Immature natural killer cell (primary cell): ENCODE results near the gene CCDC8. TPM values are rescaled to one million over a fixed set of nuclear protein-coding genes. Genes with fewer than 3 reads are reported as not detected.

Experiments used
- DNase-seq, 3 donors: peaks; one replicate each; pipeline ENCODE4 v3.0.0; 2022; ENCODE audit warnings: mixed read lengths in 1 of 3
- H3K27ac Mint-ChIP-seq, 6 donors: one replicate each; pipeline ENCODE4 v1.8.0; 2020; ENCODE audit warnings: mixed read lengths in 6 of 6, mild to moderate bottlenecking in 5 of 6, inconsistent platforms in 4 of 6, moderate library complexity in 3 of 6
- H3K27me3 Mint-ChIP-seq, 3 donors: one replicate each; pipeline ENCODE4 v1.8.0; 2020 to 2021; ENCODE audit warnings: low read depth in 3 of 3, mild to moderate bottlenecking in 3 of 3, mixed read lengths in 3 of 3, moderate library complexity in 3 of 3, inconsistent platforms in 1 of 3
- H3K36me3 Mint-ChIP-seq, 3 donors: one replicate each; pipeline ENCODE4 v1.8.0; 2020; ENCODE audit warnings: mixed read lengths in 3 of 3, inconsistent platforms in 2 of 3, mild to moderate bottlenecking in 2 of 3
- H3K4me1 Mint-ChIP-seq, 2 donors: one replicate each; pipeline ENCODE4 v1.8.0; 2020; ENCODE audit warnings: inconsistent platforms in 2 of 2, mild to moderate bottlenecking in 2 of 2, mixed read lengths in 2 of 2, moderate library complexity in 1 of 2
- H3K4me3 Mint-ChIP-seq, 5 donors: one replicate each; pipeline ENCODE4 v1.8.0; 2020; ENCODE audit warnings: mild to moderate bottlenecking in 5 of 5, mixed read lengths in 5 of 5, inconsistent platforms in 3 of 5, moderate library complexity in 3 of 5
- H3K9me3 Mint-ChIP-seq, 6 donors: one replicate each; pipeline ENCODE4 v1.8.0; 2020; ENCODE audit warnings: mild to moderate bottlenecking in 6 of 6, mixed read lengths in 6 of 6, inconsistent platforms in 4 of 6, moderate library complexity in 3 of 6
- polyA plus RNA-seq, 3 donors: library from polyadenylated mRNA; unstranded; fragments of 300-500 nt; fragmentation: Illumina TruSeq; gene quantifications; one replicate each; pipeline ENCODE4 v1.2.3, GENCODE V29; 2021

CCDC8 gene
- polyA plus RNA-seq, 3 donors from 2014 or later = not detected

DNA sequence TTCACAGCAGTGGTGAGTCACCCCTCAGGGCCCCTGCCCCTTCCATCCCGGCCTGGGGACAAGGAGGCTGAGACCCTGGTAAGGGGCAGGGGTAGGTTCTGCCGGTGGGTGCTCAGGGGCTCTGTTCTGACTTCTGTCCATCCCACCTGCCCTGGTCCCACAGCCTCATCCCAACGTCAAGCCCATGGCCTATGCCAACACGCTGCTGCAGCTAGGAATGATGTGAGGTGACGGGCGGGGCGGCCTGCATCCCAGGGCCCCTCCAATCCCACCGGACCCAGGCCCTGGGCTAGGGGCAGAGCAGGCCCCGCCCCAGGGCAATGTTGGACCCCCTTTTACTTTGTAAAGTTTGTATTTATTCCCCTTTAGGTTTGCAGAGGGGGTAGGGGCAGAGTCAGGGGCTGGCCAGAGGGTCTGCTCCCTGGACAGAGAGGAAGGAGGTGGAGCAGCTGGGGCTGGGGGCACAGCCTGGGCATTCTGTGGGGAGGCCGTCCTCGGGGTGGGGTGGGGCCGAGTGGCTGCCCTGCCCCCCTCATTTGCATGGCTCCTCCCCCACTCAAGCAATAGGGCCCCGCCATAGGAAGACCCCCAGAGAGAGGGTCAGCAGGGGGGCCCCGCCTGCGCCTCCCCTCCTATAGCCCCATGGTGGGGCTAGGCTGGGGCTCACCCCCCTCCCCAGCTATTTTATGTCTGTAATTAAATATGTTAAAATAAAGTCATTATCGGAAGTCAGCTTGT, 23.1 kb downstream of the CCDC8 start:
- peaks cover 11 to 42% (median 13%) of the 10 kb centered on the region in 3 donors for H3K36me3 Mint-ChIP-seq

DNA sequence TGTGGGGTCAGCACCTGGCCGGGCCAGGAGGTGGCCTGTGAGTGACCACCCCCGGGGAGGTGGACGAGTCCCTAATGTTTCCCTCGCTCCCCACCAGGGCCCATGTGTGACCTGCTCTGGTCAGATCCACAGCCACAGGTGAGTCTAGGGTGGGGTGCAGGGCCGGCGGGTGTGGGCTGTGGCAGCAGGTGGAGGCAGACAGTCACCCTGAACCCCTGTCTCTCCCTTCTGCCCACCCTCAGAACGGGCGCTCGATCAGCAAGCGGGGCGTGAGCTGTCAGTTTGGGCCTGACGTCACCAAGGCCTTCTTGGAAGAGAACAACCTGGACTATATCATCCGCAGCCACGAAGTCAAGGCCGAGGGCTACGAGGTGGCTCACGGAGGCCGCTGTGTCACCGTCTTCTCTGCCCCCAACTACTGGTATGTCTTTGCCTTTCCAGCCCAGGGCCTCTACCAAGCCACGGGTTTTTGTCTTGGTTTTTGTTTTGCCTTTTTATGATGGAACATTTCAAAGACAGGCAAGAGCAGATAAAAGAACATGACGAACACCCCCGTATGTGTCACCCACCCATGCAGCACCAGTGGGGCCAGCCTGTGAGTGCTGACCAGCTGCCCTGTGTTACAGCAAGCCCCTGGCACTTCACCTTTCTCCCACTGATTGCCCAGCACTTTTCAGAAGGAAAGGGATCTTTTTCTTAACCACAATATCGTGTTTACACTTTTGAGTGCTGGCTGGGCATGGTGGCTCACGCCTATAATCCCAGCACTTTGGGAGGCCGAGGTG, 24.9 kb downstream of the CCDC8 start:
- H3K36me3 Mint-ChIP-seq = peaks cover 11 to 53% (median 16%) of the 10 kb centered on the region in 3 donors
- no peaks in the 10 kb centered on the region for H3K4me1 Mint-ChIP-seq
- no peak for DNase-seq
- H3K4me3 Mint-ChIP-seq = no peak overlapping the region
- no peak overlapping the region for H3K27ac Mint-ChIP-seq
- peaks cover 0 to 3% (median 2%) of the 10 kb centered on the region in 3 donors for H3K27me3 Mint-ChIP-seq
- no peaks in the 10 kb centered on the region for H3K9me3 Mint-ChIP-seq

More for the DNA sequence above, 23.1 kb downstream of the CCDC8 start:
- Mint-ChIP-seq H3K4me1 (peaks cover 4 to 6% of the 10 kb centered on the region in 2 donors), H3K9me3 (no peaks in the 10 kb centered on the region), H3K27ac (no peak overlapping the region), H3K4me3 (no peak overlapping the region), H3K27me3 (peaks cover 0 to 4% (median 2%) of the 10 kb centered on the region in 3 donors)
- no peak for DNase-seq

DNA sequence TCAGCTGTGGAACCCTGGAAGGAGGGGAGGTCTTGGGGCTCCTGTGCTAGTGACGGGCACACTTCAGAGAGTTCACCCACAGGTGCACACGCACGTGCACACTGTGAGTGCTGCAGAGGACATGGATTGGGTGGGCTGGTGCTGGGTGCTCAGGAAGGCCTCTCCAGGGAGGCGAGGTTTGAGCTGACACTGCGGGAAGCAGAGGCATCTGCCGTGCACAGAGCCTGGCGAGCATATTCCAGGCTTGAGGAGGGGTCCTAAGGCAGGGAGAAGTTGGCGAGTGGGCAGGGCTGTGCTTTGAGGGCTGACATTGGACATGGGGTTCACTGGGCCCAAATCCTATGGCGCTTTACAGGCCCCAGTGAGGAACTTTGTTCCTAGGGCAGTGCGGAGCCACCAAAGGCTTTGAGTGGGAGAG, 25.6 kb downstream of the CCDC8 start:
- Mint-ChIP-seq H3K27me3 (peaks cover 0 to 3% (median 2%) of the 10 kb centered on the region in 3 donors), H3K4me1 (peaks cover 0 to 1% of the 10 kb centered on the region in 2 donors), H3K36me3 (peaks cover 11 to 51% (median 18%) of the 10 kb centered on the region in 3 donors), H3K9me3 (no peaks in the 10 kb centered on the region), H3K4me3 (no peak overlapping the region), H3K27ac (peak overlapping the region in 2 of 6 donors; percentile 29 to 76)
- DNase-seq = no peak

DNA sequence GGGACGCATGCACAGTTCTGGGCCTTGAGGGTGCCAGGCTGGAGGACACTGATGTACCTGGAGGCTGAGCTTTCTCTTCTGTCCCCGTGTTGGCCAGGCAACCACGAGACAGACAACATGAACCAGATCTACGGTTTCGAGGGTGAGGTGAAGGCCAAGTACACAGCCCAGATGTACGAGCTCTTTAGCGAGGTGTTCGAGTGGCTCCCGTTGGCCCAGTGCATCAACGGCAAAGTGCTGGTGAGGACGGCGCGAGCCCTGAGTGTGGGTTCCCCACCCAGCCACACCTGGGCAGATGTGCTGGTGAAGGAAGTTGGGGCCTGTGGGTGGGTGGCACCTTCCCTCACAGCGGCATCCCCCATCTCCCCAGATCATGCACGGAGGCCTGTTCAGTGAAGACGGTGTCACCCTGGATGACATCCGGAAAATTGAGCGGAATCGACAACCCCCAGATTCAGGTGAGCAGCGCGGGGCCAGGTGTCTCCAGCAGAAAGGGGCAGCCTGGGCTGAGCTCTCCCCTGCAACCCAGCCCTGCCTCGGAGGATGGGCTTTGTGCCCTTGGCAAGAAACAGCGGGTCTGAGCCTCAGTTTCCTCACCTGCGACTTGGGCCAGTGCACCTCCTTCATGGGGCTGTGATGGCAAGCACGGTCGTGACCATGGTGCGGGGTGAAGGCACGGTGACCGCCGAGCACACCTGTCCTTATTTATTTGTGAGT, 26.2 kb downstream of the CCDC8 start:
- H3K36me3 Mint-ChIP-seq = peaks cover 15 to 53% (median 20%) of the 10 kb centered on the region in 3 donors
- no peak for DNase-seq
- no peaks in the 10 kb centered on the region for H3K9me3 Mint-ChIP-seq
- H3K4me1 Mint-ChIP-seq = peaks cover 0 to 7% of the 10 kb centered on the region in 2 donors
- peak overlapping the region in 2 of 6 donors; percentile 13 to 29 for H3K27ac Mint-ChIP-seq
- H3K4me3 Mint-ChIP-seq = no peak overlapping the region
- peaks cover 0 to 3% (median 2%) of the 10 kb centered on the region in 3 donors for H3K27me3 Mint-ChIP-seq

DNA sequence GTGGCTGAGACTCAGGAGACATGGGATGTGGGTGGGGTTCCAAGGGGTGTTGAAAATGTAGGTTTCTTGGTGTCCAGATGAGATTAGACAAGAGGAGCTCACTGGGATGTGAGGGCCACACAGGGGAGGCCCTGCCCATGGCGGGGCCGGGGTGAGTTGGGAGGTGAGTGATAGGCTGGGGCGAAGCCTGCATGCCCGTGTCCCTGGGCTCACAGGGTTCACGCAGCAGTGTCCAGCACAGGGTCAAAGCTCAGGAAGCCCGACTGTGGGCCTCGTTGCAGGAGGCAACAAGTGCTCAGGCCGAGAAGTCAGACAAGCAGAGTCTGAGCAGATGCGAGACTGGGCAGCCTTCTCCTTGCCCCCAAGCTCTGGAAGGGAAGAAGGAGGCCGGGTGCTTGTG, 27.2 kb downstream of the CCDC8 start:
- Mint-ChIP-seq H3K4me1 (peaks cover 0 to 9% of the 10 kb centered on the region in 2 donors), H3K4me3 (no peak overlapping the region), H3K9me3 (no peaks in the 10 kb centered on the region), H3K27ac (no peak overlapping the region), H3K36me3 (peaks cover 15 to 49% (median 20%) of the 10 kb centered on the region in 3 donors), H3K27me3 (peaks cover 0 to 3% (median 2%) of the 10 kb centered on the region in 3 donors)
- DNase-seq = no peak

DNA sequence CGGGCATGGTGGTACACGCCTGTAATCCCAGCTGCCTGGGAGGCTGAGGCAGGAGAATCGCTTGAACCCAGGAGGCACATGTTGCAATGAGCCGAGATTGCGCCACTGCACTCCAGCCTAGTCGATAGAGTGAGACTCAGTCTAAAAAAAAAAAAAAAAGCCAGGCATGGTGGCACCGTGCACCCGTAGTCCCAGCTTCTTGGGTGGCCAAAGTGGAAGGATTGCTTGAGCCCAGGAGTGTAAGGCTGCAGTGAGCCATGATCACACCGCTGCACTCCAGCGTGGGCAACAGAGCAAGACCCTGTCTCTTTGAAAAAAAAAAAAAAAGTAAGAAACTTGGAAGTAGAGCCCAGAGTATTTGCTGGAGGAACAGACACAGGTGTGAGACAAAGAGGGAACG, 27.7 kb downstream of the CCDC8 start:
- peaks cover 20 to 53% (median 20%) of the 10 kb centered on the region in 3 donors for H3K36me3 Mint-ChIP-seq
- H3K27me3 Mint-ChIP-seq = peaks cover 0 to 3% (median 2%) of the 10 kb centered on the region in 3 donors
- no peak overlapping the region for H3K4me3 Mint-ChIP-seq
- H3K4me1 Mint-ChIP-seq = peaks cover 3 to 14% of the 10 kb centered on the region in 2 donors
- no peak overlapping the region for H3K27ac Mint-ChIP-seq
- no peak for DNase-seq
- H3K9me3 Mint-ChIP-seq = no peaks in the 10 kb centered on the region

DNA sequence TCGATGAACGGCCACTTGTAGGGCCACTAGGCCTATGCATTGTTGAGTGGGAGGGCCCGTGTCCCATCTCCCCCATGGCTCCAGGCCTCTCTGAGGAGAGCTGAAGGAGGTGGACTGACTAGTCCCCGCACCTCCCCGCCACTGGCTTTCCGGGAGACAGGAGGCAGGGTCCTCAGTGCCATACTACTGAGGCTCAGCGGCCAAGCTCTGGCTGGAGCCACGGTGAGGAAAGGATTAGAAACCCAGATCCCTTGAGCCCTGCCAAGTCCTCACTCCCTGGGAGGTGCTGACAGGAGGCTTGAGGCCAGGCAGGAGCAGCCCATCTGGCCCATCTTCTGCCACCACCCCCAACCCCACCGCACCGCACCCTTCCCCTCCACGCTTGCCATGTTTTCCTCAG, 29.0 kb downstream of the CCDC8 start:
- Mint-ChIP-seq H3K36me3 (peaks cover 16 to 54% (median 19%) of the 10 kb centered on the region in 3 donors), H3K4me1 (peaks cover 3 to 23% of the 10 kb centered on the region in 2 donors), H3K4me3 (no peak overlapping the region), H3K27me3 (peaks cover 0 to 3% (median 2%) of the 10 kb centered on the region in 3 donors), H3K9me3 (no peaks in the 10 kb centered on the region), H3K27ac (peak overlapping the region in 1 of 6 donors; percentile 45)
- DNase-seq = no peak

DNA sequence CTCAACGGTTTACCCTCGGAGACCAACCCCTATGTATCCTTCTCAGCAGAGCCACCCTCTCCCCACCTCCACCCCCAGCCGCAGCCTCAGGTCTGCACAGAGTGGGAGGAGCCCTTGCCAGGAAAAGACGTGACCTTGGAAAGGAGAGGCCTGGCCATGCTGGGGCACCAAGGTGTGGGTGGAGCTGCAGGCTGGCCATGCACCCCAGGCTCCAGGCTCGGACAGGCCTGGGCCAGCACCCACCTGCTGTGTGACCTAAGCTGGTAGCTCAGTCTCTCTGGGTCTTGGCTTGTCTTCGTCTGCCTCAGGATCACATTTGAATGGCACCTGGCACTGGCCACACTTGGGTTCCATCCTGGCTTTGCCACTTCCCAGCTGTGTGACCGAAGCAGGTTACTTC, 29.5 kb downstream of the CCDC8 start:
- H3K27ac Mint-ChIP-seq = no peak overlapping the region
- peaks cover 13 to 50% (median 17%) of the 10 kb centered on the region in 3 donors for H3K36me3 Mint-ChIP-seq
- no peaks in the 10 kb centered on the region for H3K9me3 Mint-ChIP-seq
- DNase-seq = no peak
- peaks cover 0 to 3% (median 2%) of the 10 kb centered on the region in 3 donors for H3K27me3 Mint-ChIP-seq
- H3K4me3 Mint-ChIP-seq = no peak overlapping the region
- H3K4me1 Mint-ChIP-seq = peaks cover 3 to 25% of the 10 kb centered on the region in 2 donors

DNA sequence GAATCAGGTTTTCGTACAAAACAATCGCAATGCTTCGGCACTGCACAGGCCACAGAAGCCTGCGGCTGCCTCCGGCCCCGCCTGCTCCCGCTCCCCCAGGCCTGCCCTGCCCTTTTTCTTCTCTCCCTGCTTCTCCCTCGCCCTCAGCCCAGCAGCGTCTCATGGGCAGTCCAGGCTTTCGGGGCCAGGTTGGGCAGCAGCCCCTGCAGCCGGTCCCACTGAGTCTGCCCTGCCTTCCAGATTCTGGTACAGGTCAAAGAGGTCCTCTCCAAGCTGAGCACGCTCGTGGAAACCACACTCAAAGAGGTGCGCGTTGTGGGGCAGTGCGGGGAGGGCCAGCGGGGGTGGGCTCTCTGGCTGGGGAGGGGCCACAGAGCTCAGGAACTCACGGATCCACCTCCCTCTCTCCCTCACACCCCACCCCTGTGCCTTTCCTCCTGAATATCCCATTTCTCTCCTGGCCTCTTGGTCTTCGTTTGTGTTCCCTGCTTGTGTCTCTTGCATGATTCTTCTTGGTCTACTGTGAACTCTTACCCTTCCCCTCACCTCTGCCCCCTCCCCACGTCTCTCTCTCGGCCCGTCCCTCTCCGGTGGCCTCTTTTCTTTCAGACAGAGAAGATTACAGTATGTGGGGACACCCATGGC, 30.1 kb downstream of the CCDC8 start:
- H3K9me3 Mint-ChIP-seq = no peaks in the 10 kb centered on the region
- H3K36me3 Mint-ChIP-seq = peaks cover 9 to 44% (median 17%) of the 10 kb centered on the region in 3 donors
- no peak overlapping the region for H3K4me3 Mint-ChIP-seq
- peak overlapping the region in 1 of 6 donors; percentile 32 for H3K27ac Mint-ChIP-seq
- H3K27me3 Mint-ChIP-seq = peaks cover 0 to 3% (median 2%) of the 10 kb centered on the region in 3 donors
- no peak for DNase-seq
- H3K4me1 Mint-ChIP-seq = peaks cover 3 to 25% of the 10 kb centered on the region in 2 donors

DNA sequence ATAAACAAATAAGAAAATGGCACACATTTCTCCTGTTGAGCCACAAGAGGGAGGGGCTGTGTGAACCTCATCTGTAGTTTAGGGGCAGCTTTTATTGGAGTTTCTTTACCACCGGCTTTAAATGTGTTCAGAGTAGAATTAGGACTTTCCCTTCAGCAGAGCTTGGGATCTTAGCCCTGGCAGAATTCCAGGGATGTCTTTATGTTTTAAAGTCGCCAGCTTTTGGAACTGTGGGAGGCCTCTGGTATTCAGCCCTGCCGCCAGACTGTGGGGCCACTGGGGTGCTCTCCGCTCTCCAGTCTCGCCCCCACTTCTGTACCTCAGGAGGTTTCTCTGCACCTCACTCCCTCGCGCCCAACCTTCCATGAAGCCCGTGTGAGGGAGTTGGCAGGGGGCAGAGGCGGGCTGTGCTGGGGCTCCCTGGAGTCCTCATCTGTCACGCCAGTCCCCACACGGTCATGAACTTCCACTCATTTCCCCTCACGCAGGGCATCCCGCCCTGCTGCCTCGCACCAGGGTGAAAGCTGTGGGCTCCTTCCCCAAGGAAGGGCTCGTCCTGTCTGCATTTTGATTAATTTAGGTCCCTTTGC, 31.5 kb downstream of the CCDC8 start:
- no peaks in the 10 kb centered on the region for H3K9me3 Mint-ChIP-seq
- H3K4me1 Mint-ChIP-seq = peaks cover 3 to 25% of the 10 kb centered on the region in 2 donors
- H3K27ac Mint-ChIP-seq = peak overlapping the region in 1 of 6 donors; percentile 32
- H3K36me3 Mint-ChIP-seq = peaks cover 9 to 49% (median 25%) of the 10 kb centered on the region in 3 donors
- DNase-seq = no peak
- peaks cover 0 to 2% (median 0%) of the 10 kb centered on the region in 3 donors for H3K27me3 Mint-ChIP-seq
- no peak overlapping the region for H3K4me3 Mint-ChIP-seq

DNA sequence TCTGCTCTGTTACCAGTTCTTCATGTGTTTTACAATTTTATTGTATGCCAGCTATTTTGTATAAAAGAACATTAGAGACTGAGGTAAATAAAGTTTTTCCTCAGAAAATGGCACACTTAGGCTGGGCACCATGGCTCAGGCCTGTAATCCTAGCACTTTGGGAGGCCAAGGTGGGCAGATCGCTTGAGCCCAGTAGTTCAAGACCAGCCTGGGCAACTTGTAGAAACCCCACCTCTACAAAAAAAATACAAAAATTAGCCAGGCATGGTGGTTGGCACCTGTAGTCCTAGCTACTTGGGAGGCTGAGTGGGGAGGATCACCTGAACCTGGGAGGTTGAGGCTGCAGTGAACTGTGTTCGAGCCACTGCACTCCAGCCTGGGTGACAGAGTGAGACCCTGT, 32.0 kb downstream of the CCDC8 start:
- Mint-ChIP-seq H3K36me3 (peaks cover 9 to 48% (median 25%) of the 10 kb centered on the region in 3 donors), H3K4me1 (peaks cover 3 to 25% of the 10 kb centered on the region in 2 donors), H3K27ac (no peak overlapping the region), H3K4me3 (no peak overlapping the region), H3K9me3 (no peaks in the 10 kb centered on the region), H3K27me3 (peaks cover 0 to 2% (median 0%) of the 10 kb centered on the region in 3 donors)
- DNase-seq = no peak

DNA sequence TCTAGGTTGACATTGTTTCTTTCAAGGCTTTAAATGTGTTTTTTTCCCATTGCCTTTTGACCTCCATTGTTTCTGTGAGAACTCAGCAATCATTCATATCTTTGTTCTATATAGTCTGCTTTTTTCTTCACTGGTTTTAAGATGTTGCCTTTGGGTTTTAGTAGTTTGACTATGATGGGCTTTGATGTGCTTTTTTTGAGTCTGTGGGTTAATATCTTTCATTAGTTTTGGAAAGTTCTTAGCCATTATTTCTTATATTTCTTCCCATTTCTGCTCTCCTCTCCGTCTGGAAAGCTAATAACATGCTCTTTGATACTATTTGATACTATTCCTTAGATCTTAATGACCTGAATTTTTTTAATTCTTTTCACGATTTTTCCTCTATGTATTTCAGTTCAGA, 32.7 kb downstream of the CCDC8 start:
- Mint-ChIP-seq H3K27ac (peak overlapping the region in 2 of 6 donors; percentile 69 to 71), H3K4me3 (no peak overlapping the region), H3K4me1 (peaks cover 3 to 25% of the 10 kb centered on the region in 2 donors), H3K36me3 (peaks cover 9 to 48% (median 25%) of the 10 kb centered on the region in 3 donors), H3K9me3 (no peaks in the 10 kb centered on the region), H3K27me3 (no peaks in the 10 kb centered on the region)
- DNase-seq = no peak

DNA sequence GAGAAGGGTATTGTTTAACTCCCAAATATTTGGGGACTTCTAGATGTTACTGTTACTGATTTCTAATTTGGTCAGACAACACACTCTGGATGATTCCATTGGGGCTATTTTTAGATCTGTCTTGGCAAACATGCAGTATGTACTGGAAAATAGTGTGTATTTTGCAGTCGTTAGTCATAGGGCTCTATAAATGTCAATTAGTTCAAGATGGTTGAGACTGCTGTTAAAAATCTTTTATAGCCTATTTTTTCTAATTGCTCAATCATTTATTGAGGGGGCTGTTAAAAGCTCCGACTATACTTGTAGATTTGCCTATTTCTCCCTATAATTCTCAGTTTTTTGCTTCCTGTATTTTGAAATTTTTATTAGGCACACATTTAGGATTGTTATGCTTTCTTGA, 35.1 kb downstream of the CCDC8 start:
- Mint-ChIP-seq H3K36me3 (peaks cover 9 to 37% (median 21%) of the 10 kb centered on the region in 3 donors), H3K27ac (no peak overlapping the region), H3K27me3 (no peaks in the 10 kb centered on the region), H3K4me3 (no peak overlapping the region), H3K4me1 (peaks cover 3 to 25% of the 10 kb centered on the region in 2 donors), H3K9me3 (no peaks in the 10 kb centered on the region)
- no peak for DNase-seq
